H1 (cell line): Measurements from ENCODE around the gene GPR157. TPM values are rescaled to one million over a fixed set of nuclear protein-coding genes. Genes with fewer than 3 reads are reported as not detected.

Experiments used
- CTCF ChIP-seq, 3 experiments: IDR thresholded peaks; 1 replicate in 2 of 3; 2 replicates in 1 of 3; pipeline versions ENCODE4 v1.5.1 to v1.6.1; 2011; ENCODE audit warnings: low read length in 3 of 3, mild to moderate bottlenecking in 3 of 3, inconsistent platforms in 2 of 3, low read depth in 1 of 3, moderate library complexity in 1 of 3; ENCODE audit not compliant: insufficient read depth in 1 of 3; ENCODE audit errors: control extremely low read depth in 1 of 3
- NRF1 ChIP-seq: IDR thresholded peaks from 2 replicates; pipeline ENCODE4 v1.6.1; 2011; ENCODE audit warnings: mild to moderate bottlenecking, low read depth, low read length, improper control_type of control experiment
- PHF8 ChIP-seq: fragments of 200-600 bp; sonication (generic); conservative IDR thresholded peaks from 2 replicates; pipeline ENCODE4 v1.7.1; 2012; ENCODE audit warnings: low read depth, mild to moderate bottlenecking, inconsistent platforms, low read length, moderate library complexity
- SP2 ChIP-seq: IDR thresholded peaks from 2 replicates; pipeline ENCODE4 v1.6.1; 2012; ENCODE audit warnings: mild to moderate bottlenecking, low read length, inconsistent platforms
- TBP ChIP-seq: IDR thresholded peaks from 2 replicates; pipeline ENCODE4 v1.6.1; 2011; ENCODE audit warnings: low read depth, low read length, improper control_type of control experiment
- TCF12 ChIP-seq: IDR thresholded peaks from 2 replicates; pipeline ENCODE4 v1.6.1; 2011; ENCODE audit warnings: low read depth, mild to moderate bottlenecking, low read length
- polyA plus RNA-seq, 7 experiments: library from polyadenylated mRNA; depleted of rRNA in 3 of 7; stranded (reverse) in 5 of 7; unstranded in 2 of 7; fragments of >200 nt in 5 of 7; fragments of 200-250 nt in 2 of 7; gene quantifications; 1 replicate in 5 of 7; 2 replicates in 1 of 7; 4 replicates in 1 of 7; pipeline versions ENCODE4 v1.2.1 to v1.2.3, GENCODE V29; 2011 to 2013; ENCODE audit warnings: missing spikeins in 2 of 7, mixed read lengths in 2 of 7
- total RNA-seq: library from RNA; stranded (reverse); fragmentation: NEBNext Ultra II Directional; extraction: Animal tissue kit (Norgen Biotek cat#: 25700); gene quantifications from 2 replicates; pipeline ENCODE4 v1.2.1, GENCODE V29; 2021

GPR157 gene
- total and polyA plus RNA-seq, 2 of the 8 experiments (the other 6 are each of a cell fraction or from before 2014, with no cell fraction given), result 1.0 to 11.0 TPM

DNA sequence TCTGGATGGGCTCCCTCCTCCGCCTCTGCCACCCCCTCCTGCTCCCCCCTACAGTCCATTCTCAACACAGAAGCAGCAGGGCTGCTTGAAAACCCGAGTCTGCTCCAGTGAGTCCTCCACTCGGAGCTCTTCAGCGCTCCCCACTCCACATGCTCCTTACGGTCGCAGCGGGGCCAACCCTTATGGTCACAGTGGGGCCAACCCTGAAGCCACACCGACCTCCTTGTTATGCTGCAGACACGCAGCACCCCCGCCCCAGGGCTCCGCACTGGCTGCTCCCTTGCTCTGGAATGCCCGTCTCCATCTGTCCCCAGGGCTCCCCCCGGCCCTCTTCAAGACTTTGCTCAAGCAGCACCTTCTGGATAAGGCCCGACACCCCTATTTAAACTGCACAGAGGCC, 22.6 kb downstream of the GPR157 start (continued):
- TF ChIP-seq CTCF (IDR thresholded peaks at IDR 0.05; ENCODE audit: control extremely low read depth in 1 of 3, insufficient read depth in 1 of 3, low read depth in 1 of 3, low read length in 3 of 3) (no peak), PHF8 (no peak), TBP (no peak), SP2 (no peak), NRF1 (no peak), TCF12 (no peak)
